HCT116 (cell line): ENCODE results near the gene STK24.

Experiments used
- POLR2A ChIP-seq: IDR thresholded peaks from 2 replicates; pipeline ENCODE4 v1.7.0; 2011; ENCODE audit warnings: borderline replicate concordance; ENCODE audit not compliant: insufficient read depth, insufficient read length; ENCODE audit errors: extremely low read depth
- RAD21 ChIP-seq: IDR thresholded peaks from 2 replicates; pipeline ENCODE4 v1.6.1; 2012; ENCODE audit warnings: low read depth, mild to moderate bottlenecking
- TCF7L2 ChIP-seq: IDR thresholded peaks from 2 replicates; pipeline ENCODE4 v1.7.0; 2011; ENCODE audit warnings: borderline replicate concordance, inconsistent platforms; ENCODE audit not compliant: insufficient read depth, insufficient read length; ENCODE audit errors: extremely low read depth
- ZFX ChIP-seq: fragments of 450-650 bp; IDR thresholded peaks from 2 replicates; pipeline ENCODE4 v1.6.1; 2017
- TF ChIP-seq, protein P1 (sequence below), 3 experiments: fragments of 200-600 bp in 1 of 3; sonication (generic) in 1 of 3; IDR thresholded peaks in 2 of 3; conservative IDR thresholded peaks in 1 of 3; 2 replicates each; pipeline ENCODE4 v1.5.1; 2012 to 2017; ENCODE audit warnings: low read depth in 2 of 3, low read length in 2 of 3, antibody characterized with exemption in 1 of 3, borderline replicate concordance in 1 of 3, control low read depth in 1 of 3, mild to moderate bottlenecking in 1 of 3, mixed read lengths in 1 of 3, mixed run types in 1 of 3, moderate library complexity in 1 of 3; ENCODE audit not compliant: insufficient read depth in 1 of 3

DNA sequence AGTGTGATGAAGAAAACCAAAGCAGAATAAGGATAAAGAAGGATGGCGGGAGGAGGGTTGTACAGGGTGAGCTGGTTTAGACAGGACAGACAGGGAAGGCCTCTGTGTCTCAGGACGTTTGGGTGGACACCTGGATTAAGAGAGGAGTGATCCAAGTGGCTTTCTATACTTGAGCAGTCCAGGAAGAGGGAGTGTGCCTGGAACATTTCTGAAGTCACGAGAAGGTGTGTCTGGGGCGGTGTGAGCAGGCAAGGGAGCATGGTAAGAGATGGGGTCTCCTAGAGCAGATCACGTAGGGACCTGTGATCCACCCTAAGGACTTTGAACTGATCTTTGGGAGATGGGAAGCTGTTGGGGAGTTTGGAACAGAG, 15.4 kb upstream of the STK24 start:
- TF ChIP-seq POLR2A (no peak), RAD21 (no peak), ZFX (no peak), TCF7L2 (no peak)
- TF ChIP-seq, protein P1, sequence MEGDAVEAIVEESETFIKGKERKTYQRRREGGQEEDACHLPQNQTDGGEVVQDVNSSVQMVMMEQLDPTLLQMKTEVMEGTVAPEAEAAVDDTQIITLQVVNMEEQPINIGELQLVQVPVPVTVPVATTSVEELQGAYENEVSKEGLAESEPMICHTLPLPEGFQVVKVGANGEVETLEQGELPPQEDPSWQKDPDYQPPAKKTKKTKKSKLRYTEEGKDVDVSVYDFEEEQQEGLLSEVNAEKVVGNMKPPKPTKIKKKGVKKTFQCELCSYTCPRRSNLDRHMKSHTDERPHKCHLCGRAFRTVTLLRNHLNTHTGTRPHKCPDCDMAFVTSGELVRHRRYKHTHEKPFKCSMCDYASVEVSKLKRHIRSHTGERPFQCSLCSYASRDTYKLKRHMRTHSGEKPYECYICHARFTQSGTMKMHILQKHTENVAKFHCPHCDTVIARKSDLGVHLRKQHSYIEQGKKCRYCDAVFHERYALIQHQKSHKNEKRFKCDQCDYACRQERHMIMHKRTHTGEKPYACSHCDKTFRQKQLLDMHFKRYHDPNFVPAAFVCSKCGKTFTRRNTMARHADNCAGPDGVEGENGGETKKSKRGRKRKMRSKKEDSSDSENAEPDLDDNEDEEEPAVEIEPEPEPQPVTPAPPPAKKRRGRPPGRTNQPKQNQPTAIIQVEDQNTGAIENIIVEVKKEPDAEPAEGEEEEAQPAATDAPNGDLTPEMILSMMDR (IDR thresholded peaks at IDR 0.05 in 2 of 3, conservative IDR thresholded peaks at IDR 0.05 in 1 of 3; ENCODE audit: borderline replicate concordance in 1 of 3, insufficient read depth in 1 of 3, low read depth in 2 of 3, low read length in 2 of 3) = no peak
